Skeletal muscle tissue (tissue), 4 donors: Measurements from ENCODE around the gene TMEM131L. TPM values are rescaled to one million over a fixed set of nuclear protein-coding genes. Genes with fewer than 3 reads are reported as not detected.

Experiments used
- H3K27ac ChIP-seq: one replicate; pipeline ENCODE4 v1.7.0; 2013; ENCODE audit warnings: mild to moderate bottlenecking, low read depth, low read length, inconsistent platforms
- H3K27me3 ChIP-seq, 3 donors: one replicate each; pipeline ENCODE4 v1.7.0; 2013; ENCODE audit warnings: low read length in 3 of 3; ENCODE audit not compliant: control insufficient read depth in 3 of 3, insufficient read depth in 3 of 3
- H3K36me3 ChIP-seq, 3 donors: one replicate each; pipeline ENCODE4 v1.7.0; 2013; ENCODE audit warnings: low read length in 3 of 3; ENCODE audit not compliant: control insufficient read depth in 3 of 3, insufficient read depth in 3 of 3
- H3K4me1 ChIP-seq, 3 donors: one replicate each; pipeline ENCODE4 v1.7.0; 2013; ENCODE audit warnings: low read length in 3 of 3, mild to moderate bottlenecking in 3 of 3; ENCODE audit not compliant: control insufficient read depth in 3 of 3, insufficient read depth in 3 of 3
- H3K4me3 ChIP-seq, 3 donors: one replicate each; pipeline ENCODE4 v1.7.0; 2013; ENCODE audit warnings: low read length in 3 of 3
- H3K9ac ChIP-seq, 3 donors: one replicate each; pipeline ENCODE4 v1.7.0; 2013; ENCODE audit warnings: low read length in 3 of 3, mild to moderate bottlenecking in 3 of 3, moderate library complexity in 2 of 3, low read depth in 1 of 3
- H3K9me3 ChIP-seq, 3 donors: one replicate each; pipeline ENCODE4 v1.7.0; 2013; ENCODE audit warnings: low read length in 3 of 3; ENCODE audit not compliant: control insufficient read depth in 3 of 3
- total RNA-seq: library from RNA; depleted of rRNA; stranded (reverse); fragments of >200 nt; gene quantifications from one replicate; pipeline ENCODE4 v1.2.3, GENCODE V29; 2014
- donor health status: Osteomylitis.

The TMEM131L gene
- total RNA-seq, 1 donor from 2014 or later, result 69.4 TPM

DNA sequence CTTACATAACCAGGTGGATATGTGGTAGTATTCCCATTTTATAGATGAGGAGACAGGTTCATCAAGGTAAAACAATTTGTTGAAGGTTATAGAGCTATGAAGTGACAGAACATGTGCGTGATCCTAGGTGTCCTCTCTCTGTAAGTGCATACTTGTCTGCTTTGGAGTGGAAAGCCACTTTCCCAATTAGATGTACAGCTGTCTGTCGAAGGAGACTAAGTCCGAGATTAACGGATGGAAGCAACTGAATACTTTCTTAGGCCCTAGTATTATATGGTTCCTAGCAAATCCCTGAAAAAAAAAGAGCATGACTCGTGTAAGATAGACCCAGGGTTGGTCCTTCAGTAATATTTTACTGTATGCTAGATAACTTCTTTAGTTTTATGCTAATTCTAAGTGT is 19.7 kb downstream of the TMEM131L start:
- H3K27ac ChIP-seq, result peak overlapping the region; percentile 75
- H3K27me3 ChIP-seq, result no peaks in the 10 kb centered on the region
- H3K4me1 ChIP-seq, result peaks cover 56 to 62% (median 58%) of the 10 kb centered on the region in 3 donors
- no peaks in the 10 kb centered on the region for H3K9me3 ChIP-seq
- H3K36me3 ChIP-seq, result peaks cover 0 to 4% (median 3%) of the 10 kb centered on the region in 3 donors
- peak overlapping the region in 1 of 3 donors; percentile 5 for H3K9ac ChIP-seq
- H3K4me3 ChIP-seq, result peak overlapping the region in 1 of 3 donors; percentile 21

GRCh38 chr4:153486281-153487151 is 20.4 kb downstream of the TMEM131L start:
- Histone ChIP-seq H3K9ac (peak overlapping the region in 1 of 3 donors; percentile 81), H3K4me1 (peaks cover 59 to 62% (median 60%) of the 10 kb centered on the region in 3 donors), H3K27me3 (no peaks in the 10 kb centered on the region), H3K9me3 (no peaks in the 10 kb centered on the region), H3K4me3 (peak overlapping the region in 1 of 3 donors; percentile 21), H3K27ac (peak overlapping the region; percentile 75), H3K36me3 (no peaks in the 10 kb centered on the region)

GRCh38 chr4:153488006-153488891 is 22.1 kb downstream of the TMEM131L start:
- Histone ChIP-seq H3K9me3 (no peaks in the 10 kb centered on the region), H3K27me3 (no peaks in the 10 kb centered on the region), H3K36me3 (no peaks in the 10 kb centered on the region), H3K27ac (peak overlapping the region; percentile 75), H3K9ac (peak overlapping the region; percentile 50 to 81 (median 71)), H3K4me1 (peaks cover 57 to 64% (median 61%) of the 10 kb centered on the region in 3 donors), H3K4me3 (peak overlapping the region; percentile 22 to 60 (median 50))

- Histone ChIP-seq H3K9me3 (no peaks in the 10 kb centered on the region), H3K4me1 (peaks cover 54 to 66% (median 61%) of the 10 kb centered on the region in 3 donors), H3K27ac (no peak overlapping the region), H3K4me3 (peak overlapping the region in 1 of 3 donors; percentile 19), H3K36me3 (no peaks in the 10 kb centered on the region), H3K27me3 (no peaks in the 10 kb centered on the region), H3K9ac (peak overlapping the region in 2 of 3 donors; percentile 3 to 19)
Measured at GRCh38 chr4:153489856-153490558, 23.8 kb downstream of the TMEM131L start.

DNA sequence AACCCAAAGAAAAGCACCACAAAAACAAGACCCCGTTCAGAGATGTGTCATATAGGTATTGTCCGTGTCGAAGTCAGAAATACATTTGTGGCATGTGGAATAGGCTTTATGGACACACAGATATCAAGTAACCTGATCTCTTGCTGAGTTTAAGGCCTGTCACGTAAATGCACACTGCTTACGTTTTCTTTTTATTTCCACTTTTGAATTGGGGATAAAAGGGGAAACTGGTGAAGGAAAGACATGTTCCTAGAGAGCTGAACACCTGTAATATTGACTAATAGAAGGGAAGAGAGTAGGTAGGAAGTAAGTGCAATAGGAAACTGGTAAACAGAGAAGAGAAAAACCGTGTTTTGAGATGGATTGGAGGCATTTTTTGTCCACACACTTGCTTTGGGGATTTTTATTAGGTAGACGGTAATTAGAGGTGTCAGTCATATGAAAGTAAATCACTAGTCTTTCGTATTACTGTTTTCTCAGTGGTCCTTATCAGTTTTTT is 24.9 kb downstream of the TMEM131L start:
- Histone ChIP-seq H3K36me3 (no peaks in the 10 kb centered on the region), H3K27ac (no peak overlapping the region), H3K9ac (no peak overlapping the region), H3K4me3 (no peak overlapping the region), H3K27me3 (no peaks in the 10 kb centered on the region), H3K4me1 (peaks cover 56 to 67% (median 61%) of the 10 kb centered on the region in 3 donors), H3K9me3 (no peaks in the 10 kb centered on the region)

DNA sequence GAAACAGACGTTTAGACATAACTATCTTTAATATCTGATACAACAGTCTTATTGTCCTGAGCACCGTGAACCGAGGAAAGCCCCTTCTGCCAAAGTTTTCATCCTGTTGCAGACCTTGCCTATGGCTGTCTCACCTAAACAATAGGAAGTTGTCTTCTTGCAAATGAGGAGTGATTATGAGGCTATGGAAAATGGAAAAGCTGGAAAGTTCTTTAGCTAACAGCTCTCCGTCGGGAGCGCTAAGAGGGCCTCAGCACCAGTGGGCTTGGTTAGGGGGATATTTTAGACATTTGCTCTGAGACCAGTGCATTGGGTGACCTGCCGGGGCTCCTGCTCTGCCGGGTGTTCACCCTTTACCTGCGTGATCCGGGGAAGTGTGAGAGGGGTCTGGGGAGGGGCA is 28.4 kb downstream of the TMEM131L start:
- peaks cover 37 to 62% (median 49%) of the 10 kb centered on the region in 3 donors for H3K4me1 ChIP-seq

DNA sequence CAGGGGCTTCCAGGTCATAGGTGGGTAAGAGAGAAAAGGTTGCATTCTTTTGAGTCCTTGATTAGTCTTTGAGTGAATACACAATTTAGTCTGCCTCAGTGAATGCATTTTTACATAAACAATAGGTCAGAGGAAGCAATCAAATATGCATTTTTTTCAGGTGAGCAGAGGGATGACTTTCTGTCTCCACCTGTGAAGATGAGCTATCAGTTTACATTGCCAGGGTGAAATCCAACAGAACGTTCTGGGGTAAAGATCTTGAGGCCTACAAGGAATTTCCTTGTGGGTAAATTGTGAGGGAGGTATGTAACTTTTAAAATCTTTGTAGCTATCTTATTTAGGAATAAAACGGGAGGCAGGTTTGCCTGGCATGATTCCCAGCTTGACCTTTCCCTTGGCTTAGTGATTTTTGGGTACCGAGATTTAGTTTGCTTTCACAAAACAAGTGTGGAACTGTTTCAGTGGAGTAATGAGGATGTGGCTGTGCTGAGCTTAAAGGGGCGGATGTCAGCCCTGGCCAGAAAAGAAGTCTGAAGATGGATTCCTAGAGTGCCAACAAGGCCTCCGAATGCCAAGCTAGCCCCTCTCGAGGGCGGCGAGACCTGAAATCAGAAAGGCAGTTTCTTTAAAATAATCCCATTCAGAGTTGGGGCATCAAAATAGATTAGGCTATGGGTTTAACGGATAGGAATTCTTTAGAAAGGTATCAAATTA is 29.5 kb downstream of the TMEM131L start:
- Histone ChIP-seq H3K27ac (no peak overlapping the region), H3K9me3 (no peaks in the 10 kb centered on the region), H3K36me3 (no peaks in the 10 kb centered on the region), H3K9ac (no peak overlapping the region), H3K4me3 (no peak overlapping the region), H3K4me1 (peaks cover 27 to 56% (median 39%) of the 10 kb centered on the region in 3 donors), H3K27me3 (no peaks in the 10 kb centered on the region)

More for the DNA sequence above, 28.4 kb downstream of the TMEM131L start:
- Histone ChIP-seq H3K9ac (no peak overlapping the region), H3K27ac (no peak overlapping the region), H3K27me3 (no peaks in the 10 kb centered on the region), H3K36me3 (no peaks in the 10 kb centered on the region), H3K4me3 (no peak overlapping the region), H3K9me3 (no peaks in the 10 kb centered on the region)

- no peak overlapping the region for H3K27ac ChIP-seq
- peaks cover 22 to 53% (median 37%) of the 10 kb centered on the region in 3 donors for H3K4me1 ChIP-seq
- H3K4me3 ChIP-seq, result no peak overlapping the region
- no peaks in the 10 kb centered on the region for H3K27me3 ChIP-seq
- H3K9ac ChIP-seq, result no peak overlapping the region
- H3K36me3 ChIP-seq, result no peaks in the 10 kb centered on the region
- H3K9me3 ChIP-seq, result no peaks in the 10 kb centered on the region
Measured at GRCh38 chr4:153497091-153497531, 31.0 kb downstream of the TMEM131L start.
